A549 (cell line): Measurements from ENCODE around the gene TTC34. TPM values are rescaled to one million over a fixed set of nuclear protein-coding genes. Genes with fewer than 3 reads are reported as not detected.
"Not testable (repeated sequence)": the region's sequence is repeated elsewhere in the genome, so short reads cannot be mapped to it uniquely, and the experiment has no call there.

Experiments used
- ATAC-seq, 2 experiments: fragments of 200-7000 bp in 1 of 2; fragments of >200 bp in 1 of 2; cut with Nextera tagmentation in 1 of 2; cut with Tn5 transposase in 1 of 2; 3 replicates each; pipeline versions ENCODE4 v1.8.0 to v1.9.1; 2018 to 2020; ENCODE audit warnings: mild to moderate bottlenecking in 1 of 2, moderate library complexity in 1 of 2
- CTCF ChIA-PET: fragments of 300-600 bp; sonication (Branson Sonifier 250); formaldehyde crosslinking; extraction: SDS; loops from one replicate; lab custom pipeline; 2021; ENCODE audit warnings: antibody characterized with exemption, inconsistent platforms; lab: Yijun Ruan, JAX
- POLR2A ChIA-PET: fragments of 350-600 bp; formaldehyde crosslinking; extraction: SDS; loops from one replicate; lab custom pipeline; 2021; ENCODE audit warnings: antibody characterized with exemption, inconsistent platforms; lab: Yijun Ruan, JAX
- DNase-seq, 2 experiments: peaks; one replicate each; pipeline versions ENCODE4 v3.0.0 to v3.0.0-alpha.2; 2011 to 2016; ENCODE audit warnings: low read depth in 1 of 2, low spot score in 1 of 2
- FAIRE-seq: peaks from 2 replicates; lab custom pipeline; 2011; peaks lifted over from hg19 to GRCh38; lab: Jason Lieb, UNC
- H3K27ac ChIP-seq, 2 experiments: fragments of >200 bp; sonication (Bioruptor Twin); formaldehyde crosslinking; 3 replicates each; pipeline ENCODE4 v1.5.1; 2016 to 2017
- H3K4me1 ChIP-seq: fragments of >200 bp; sonication (Bioruptor Twin); formaldehyde crosslinking; 3 replicates; pipeline ENCODE4 v1.6.1; 2016
- H3K4me2 ChIP-seq: fragments of >200 bp; sonication (Bioruptor Twin); formaldehyde crosslinking; 3 replicates; pipeline ENCODE4 v1.6.1; 2016
- H3K4me3 ChIP-seq: fragments of >200 bp; sonication (Bioruptor Twin); formaldehyde crosslinking; 3 replicates; pipeline ENCODE4 v1.5.1; 2016
- H3K9me3 ChIP-seq: fragments of >200 bp; sonication (Bioruptor Twin); formaldehyde crosslinking; 3 replicates; pipeline ENCODE4 v1.6.1; 2016
- BCL3 ChIP-seq: fragments of >200 bp; sonication (Bioruptor Twin); formaldehyde crosslinking; IDR thresholded peaks from 3 replicates; pipeline ENCODE4 v1.6.1; 2016
- E2F6 ChIP-seq: IDR thresholded peaks from 2 replicates; pipeline ENCODE4 v1.6.1; 2012; ENCODE audit warnings: low read depth, borderline replicate concordance
- EHF ChIP-seq: fragments of 250-450 bp; sonication (Bioruptor Pico); IDR thresholded peaks from 2 replicates; pipeline ENCODE4 v1.5.0; 2020; ENCODE audit warnings: mild to moderate bottlenecking
- EHMT2 ChIP-seq: fragments of 200-600 bp; sonication (generic); IDR thresholded peaks from 2 replicates; pipeline ENCODE4 v1.6.1; 2016; ENCODE audit warnings: antibody characterized with exemption, low read depth, mild to moderate bottlenecking, moderate library complexity
- EP300 ChIP-seq, 2 experiments: fragments of >200 bp; sonication (Bioruptor Twin); formaldehyde crosslinking; IDR thresholded peaks; 2 replicates in 1 of 2; 3 replicates in 1 of 2; pipeline ENCODE4 v1.6.1; 2016 to 2017
- FOSB ChIP-seq: fragments of 250-450 bp; sonication (Bioruptor Pico); IDR thresholded peaks from 2 replicates; pipeline ENCODE4 v1.5.0; 2020; ENCODE audit warnings: mild to moderate bottlenecking, moderate library complexity
- HMGXB4 ChIP-seq: fragments of 250-450 bp; sonication (Bioruptor Pico); IDR thresholded peaks from 2 replicates; pipeline ENCODE4 v1.5.0; 2021; ENCODE audit warnings: mild to moderate bottlenecking, moderate library complexity, borderline replicate concordance
- HOXA7 ChIP-seq: fragments of 250-450 bp; sonication (Bioruptor Pico); IDR thresholded peaks from 2 replicates; pipeline ENCODE4 v1.5.0; 2020; ENCODE audit warnings: mild to moderate bottlenecking, moderate library complexity
- HOXB13 ChIP-seq: fragments of 250-450 bp; sonication (Bioruptor Pico); IDR thresholded peaks from 2 replicates; pipeline ENCODE4 v1.5.0; 2020; ENCODE audit warnings: low read depth, mild to moderate bottlenecking, moderate library complexity
- JUN ChIP-seq, 2 experiments: fragments of >200 bp; sonication (Bioruptor Twin); formaldehyde crosslinking; IDR thresholded peaks; 2 replicates in 1 of 2; 3 replicates in 1 of 2; pipeline ENCODE4 v1.6.1; 2016 to 2017
- JUNB ChIP-seq: fragments of >200 bp; sonication (Bioruptor Twin); formaldehyde crosslinking; IDR thresholded peaks from 2 replicates; pipeline ENCODE4 v1.6.1; 2016
- KDM1A ChIP-seq: fragments of 200-600 bp; sonication (generic); IDR thresholded peaks from 2 replicates; pipeline ENCODE4 v1.6.1; 2016; ENCODE audit warnings: low read depth, mild to moderate bottlenecking
- MAFK ChIP-seq: fragments of 450-650 bp; IDR thresholded peaks from 2 replicates; pipeline ENCODE4 v1.6.1; 2014; ENCODE audit not compliant: partially characterized antibody
- MAZ ChIP-seq: fragments of 150-350 bp; IDR thresholded peaks from 2 replicates; pipeline ENCODE4 v1.6.1; 2014; ENCODE audit warnings: antibody characterized with exemption, low read depth, low read length, borderline replicate concordance
- MYC ChIP-seq: IDR thresholded peaks from 2 replicates; pipeline ENCODE4 v1.6.1; 2012; ENCODE audit warnings: mild to moderate bottlenecking, inconsistent platforms, low read length, improper control_type of control experiment, borderline replicate concordance
- PBX3 ChIP-seq: IDR thresholded peaks from 2 replicates; pipeline ENCODE4 v1.6.1; 2012
- POLR2A ChIP-seq: IDR thresholded peaks from 2 replicates; pipeline ENCODE4 v1.6.1; 2012; ENCODE audit warnings: mild to moderate bottlenecking, low read length
- POLR2AphosphoS2 ChIP-seq: conservative IDR thresholded peaks from 2 replicates; pipeline ENCODE4 v1.6.1; 2012; ENCODE audit warnings: low read length, improper control_type of control experiment, inconsistent platforms
- RFX5 ChIP-seq: fragments of 450-650 bp; IDR thresholded peaks from 2 replicates; pipeline ENCODE4 v1.7.1; 2014; ENCODE audit warnings: antibody characterized with exemption, mild to moderate bottlenecking, moderate library complexity
- TFCP2L1 ChIP-seq: fragments of 250-450 bp; sonication (Bioruptor Pico); IDR thresholded peaks from 2 replicates; pipeline ENCODE4 v1.5.0; 2021; ENCODE audit warnings: mild to moderate bottlenecking
- TP53 ChIP-seq: fragments of 250-450 bp; sonication (Bioruptor Pico); IDR thresholded peaks from 2 replicates; pipeline ENCODE4 v1.5.0; 2021; ENCODE audit warnings: mild to moderate bottlenecking, moderate library complexity
- WGBS: methylation state at CpG from one replicate; pipeline ENCODE4 v1.1.6; 2017; ENCODE audit errors: missing lambda C conversion rate; 5-methylcytosine and 5-hydroxymethylcytosine counted together
- polyA plus RNA-seq, 4 experiments: library from polyadenylated mRNA; depleted of rRNA in 3 of 4; stranded (reverse); fragments of >200 nt; fragmentation: RNase III in 1 of 4; extraction: RNeasy Plus Mini Kit Qiagen cat#74134 plus additional on column Dnase treatment in 1 of 4; gene quantifications; 2 replicates in 3 of 4; 3 replicates in 1 of 4; pipeline ENCODE4 v1.2.3, GENCODE V29; 2011 to 2017

Gene TTC34
- polyA plus RNA-seq, 2 of the 4 experiments (the other 2 are of a cell fraction) = 0.04 to 0.05 TPM

GRCh38 chr1:2800664-2801045, 838 bp downstream of the TTC34 start:
- no CpG with 5 or more reads among the region's 12 CpGs for WGBS
- CTCF ChIA-PET = interaction anchor here (1.1 kb wide), 1 partner anchor 10 kb away, joined by 5 read pairs; no protein-coding TSS in a partner anchor

GRCh38 chr1:2799811-2800663, 1.5 kb downstream of the TTC34 start:
- H3K27ac ChIP-seq = no peak overlapping the region
- no peak overlapping the region for H3K4me2 ChIP-seq
- FAIRE-seq = no peak
- H3K9me3 ChIP-seq = no peaks in the 10 kb centered on the region
- CTCF ChIA-PET = no interaction called here
- H3K4me3 ChIP-seq = no peak overlapping the region
- POLR2A ChIA-PET = no interaction called here
- ATAC-seq = no peak
- TF ChIP-seq MAFK (no peak), TFCP2L1 (CRISPR knock-in tag) (no peak), EHF (CRISPR knock-in tag) (no peak), EP300 (IDR thresholded peaks at IDR 0.05) (no peak), FOSB (CRISPR knock-in tag) (no peak), JUN (IDR thresholded peaks at IDR 0.05) (no peak), BCL3 (no peak), MAZ (no peak)
- no peaks in the 10 kb centered on the region for H3K4me1 ChIP-seq
- WGBS = 11% methylated on average over 1 of the region's 49 CpGs
- DNase-seq = no peak

More at GRCh38 chr1:2800664-2801045, 838 bp downstream of the TTC34 start:
- no peaks in the 10 kb centered on the region for H3K4me1 ChIP-seq
- TF ChIP-seq POLR2AphosphoS2 = no peak
- TF ChIP-seq MYC = no peak
- no peak for TF ChIP-seq HMGXB4 (CRISPR knock-in tag)
- TF ChIP-seq POLR2A = no peak
- no peak for TF ChIP-seq JUN (IDR thresholded peaks at IDR 0.05)
- TF ChIP-seq JUNB = no peak
- no peak for TF ChIP-seq E2F6
- TF ChIP-seq HOXA7 (CRISPR knock-in tag) = no peak
- TF ChIP-seq PBX3 = no peak
- TF ChIP-seq EHMT2 = no peak
- no peak for TF ChIP-seq KDM1A
- TF ChIP-seq HOXB13 (CRISPR knock-in tag) = no peak
- TF ChIP-seq TP53 (CRISPR knock-in tag) = no peak
- TF ChIP-seq RFX5 = no peak
- TF ChIP-seq, all 56 proteins: peak for 0
- Histone ChIP-seq H3K4me2 (no peak overlapping the region), H3K4me3 (no peak overlapping the region), H3K9me3 (no peaks in the 10 kb centered on the region), H3K27ac (no peak overlapping the region)
- ATAC-seq = no peak
- no peak for FAIRE-seq
- POLR2A ChIA-PET = no interaction called here
- no peak for DNase-seq

- WGBS = 96% methylated on average over 4 of the region's 7 CpGs
- POLR2A ChIA-PET, H3K4me3 ChIP-seq, CTCF ChIA-PET, H3K27ac ChIP-seq, H3K9me3 ChIP-seq, FAIRE-seq, H3K4me1 ChIP-seq, H3K4me2 ChIP-seq, DNase-seq, ATAC-seq: not testable (repeated sequence)
These were observed 2.5 kb downstream of the TTC34 start for GRCh38 chr1:2798958-2799357.
